Stimulated activated CD4-positive, alpha-beta T cell treated with anti-CD3 and anti-CD28 coated beads, Interleukin-15, amount 100 ng/mL, for 48 hours (primary cell): ENCODE data around the gene FPGS.
"Not testable (repeated sequence)": the region's sequence is repeated elsewhere in the genome, so short reads cannot be mapped to it uniquely, and the experiment has no call there.

Source experiments
- DNase-seq, 2 donors: peaks; one replicate each; pipeline ENCODE4 v3.0.0-alpha.2; 2020; ENCODE audit warnings: low read depth in 2 of 2

FPGS gene

GRCh38 chr9:127838375-127839078, 35.8 kb downstream of the FPGS start:
- DNase-seq, result no peak

DNA sequence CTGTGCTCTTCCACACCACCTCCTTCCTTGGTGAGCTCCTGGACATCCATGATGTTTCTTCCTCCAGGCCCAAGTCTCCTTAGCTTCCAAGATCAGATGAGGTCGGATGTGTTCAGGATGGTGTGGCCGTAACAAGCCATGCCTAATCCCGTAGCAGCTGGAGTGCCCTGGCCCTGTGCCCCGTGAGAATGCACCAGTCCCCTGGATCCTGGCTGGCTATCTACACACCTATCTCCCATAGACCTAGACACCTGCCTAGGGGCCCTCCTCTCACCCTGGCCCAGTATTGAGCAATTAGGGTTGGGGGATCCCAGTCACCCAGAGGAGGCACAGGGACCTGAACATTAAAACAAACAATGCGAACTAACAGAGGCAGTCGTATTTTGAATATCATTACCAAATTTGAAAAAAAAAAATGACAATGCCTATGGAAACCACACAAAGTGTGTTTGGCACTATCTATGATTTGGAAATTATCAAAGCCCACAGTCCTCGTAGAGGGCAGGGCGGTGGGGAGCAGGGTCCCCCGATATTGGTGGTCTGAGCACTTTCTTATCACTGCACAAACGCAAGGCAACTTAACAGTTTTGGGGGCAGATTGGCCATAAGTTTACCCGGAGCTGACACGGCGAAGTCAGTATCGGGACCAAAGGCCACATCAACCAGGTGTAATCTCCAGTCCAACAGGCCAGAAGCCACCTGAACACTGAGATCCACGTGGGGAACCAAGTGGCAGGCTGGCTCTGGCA, 38.6 kb downstream of the FPGS start:
- no peak for DNase-seq

DNA sequence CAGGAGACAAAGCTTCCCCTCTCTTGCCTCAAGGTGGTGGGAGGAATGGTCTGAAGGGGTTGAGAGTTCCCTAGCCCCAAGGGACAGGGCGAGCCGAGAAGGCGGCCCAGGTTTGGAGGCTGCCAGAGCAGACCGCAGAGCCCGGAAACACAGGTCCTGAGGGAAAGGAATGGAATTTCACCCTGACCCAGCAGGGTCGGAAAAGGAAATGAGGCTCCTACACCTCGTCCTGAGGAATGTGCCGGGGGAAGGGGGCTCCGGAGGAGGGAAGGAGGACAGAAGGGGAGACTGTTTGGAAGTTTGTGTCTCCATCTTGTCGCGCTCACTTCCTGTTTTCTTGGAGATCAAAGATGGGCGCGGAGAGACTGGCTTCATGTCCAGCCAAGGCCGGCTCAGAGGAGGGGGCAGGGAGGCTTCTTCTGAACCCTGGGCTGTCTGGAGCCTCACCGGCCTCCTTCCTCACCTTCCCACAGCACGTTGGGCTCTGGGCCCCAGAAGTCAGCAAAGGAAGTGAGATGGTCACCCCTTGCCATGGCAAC, 42.2 kb downstream of the FPGS start:
- no peak for DNase-seq

DNA sequence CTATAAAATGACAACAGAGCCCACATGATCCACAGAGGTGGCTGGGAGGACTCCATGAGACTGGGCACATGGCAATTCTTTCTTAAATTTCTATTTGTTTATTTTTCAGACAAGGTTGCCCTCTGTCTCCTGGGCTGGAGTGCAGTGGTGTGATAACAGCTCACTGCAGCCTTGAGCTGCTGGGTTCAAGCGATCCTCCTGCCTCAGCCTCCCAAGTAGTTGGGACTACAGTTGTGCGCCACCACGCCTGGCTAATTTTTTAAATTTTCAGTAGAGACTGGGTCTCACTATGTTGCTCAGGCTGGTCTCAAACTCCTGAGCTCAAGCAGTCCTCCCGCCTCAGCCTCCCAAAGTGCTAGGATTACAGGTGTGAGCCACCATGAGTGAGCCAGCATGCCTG, 42.9 kb downstream of the FPGS start:
- DNase-seq, result not testable (repeated sequence)

GRCh38 chr9:127846443-127847177, 43.9 kb downstream of the FPGS start:
- DNase-seq, result no peak

- DNase-seq, result no peak
Observed at GRCh38 chr9:127847178-127847510, 44.5 kb downstream of the FPGS start.

DNA sequence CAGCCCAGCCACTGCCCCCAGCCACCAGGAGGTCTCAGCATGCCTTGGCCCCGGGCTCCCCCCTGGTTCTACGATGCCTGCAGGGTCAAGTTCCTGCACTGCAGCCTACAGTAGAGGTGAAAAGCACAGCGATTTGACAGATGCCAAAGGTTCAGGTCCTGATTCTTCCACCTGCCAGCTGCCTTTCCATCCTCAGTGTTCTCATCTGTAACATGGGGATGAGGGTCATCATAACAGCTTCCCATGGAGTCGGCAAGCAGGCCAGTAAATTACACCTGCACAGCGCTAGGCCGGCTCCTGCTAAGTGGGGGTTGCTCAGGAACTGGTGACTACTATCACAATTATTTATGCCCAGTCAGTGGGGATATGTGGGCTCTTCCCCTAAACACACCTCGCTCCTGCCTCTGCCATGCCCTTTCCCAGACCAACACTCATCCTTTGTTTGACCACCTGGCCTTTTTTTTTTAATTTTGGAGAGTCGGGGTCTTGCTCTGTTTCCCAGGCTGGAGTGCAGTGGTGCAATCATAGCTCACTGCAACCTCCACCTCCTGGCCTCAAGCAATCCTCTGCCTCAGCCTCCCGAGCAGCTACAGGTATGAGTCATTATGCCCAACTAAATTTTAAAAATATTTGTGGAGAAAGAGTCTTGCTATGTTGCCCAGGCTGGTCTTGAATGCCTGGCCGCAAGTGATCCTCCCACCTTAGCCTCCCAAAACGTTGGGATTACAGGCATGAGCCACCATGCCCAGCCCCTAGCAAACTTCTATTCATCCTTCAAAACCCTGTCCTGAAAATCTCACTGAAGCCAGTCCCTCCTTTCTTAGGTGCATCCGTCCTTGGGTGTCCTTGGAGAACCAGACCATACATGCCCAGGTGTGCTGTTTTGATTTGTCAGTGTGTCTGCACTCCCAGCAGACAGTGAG, 45.4 kb downstream of the FPGS start:
- no peak for DNase-seq

- no peak for DNase-seq
Observed at GRCh38 chr9:127848756-127849504, 46.2 kb downstream of the FPGS start.

- no peak for DNase-seq
Observed at GRCh38 chr9:127850286-127850830, 47.7 kb downstream of the FPGS start.

DNA sequence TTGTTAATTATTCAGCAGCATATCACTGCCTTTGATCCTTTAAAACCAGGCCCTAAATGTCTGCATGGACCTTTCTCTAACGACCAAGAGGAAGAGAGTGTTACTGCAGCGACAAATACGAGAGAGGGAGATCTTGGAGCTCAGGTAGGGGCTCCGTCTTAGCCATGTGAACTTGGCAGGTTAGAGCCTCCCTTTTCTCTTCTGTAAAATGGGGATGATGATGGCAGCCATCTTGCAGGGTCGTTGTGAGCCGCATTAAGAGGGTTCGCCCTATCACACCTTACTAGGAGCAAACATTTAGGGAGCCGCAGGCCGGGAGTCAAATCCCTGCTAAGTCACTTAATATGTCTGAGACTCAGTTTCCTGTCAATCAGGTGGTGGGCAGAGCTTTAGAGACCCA, 50.1 kb downstream of the FPGS start:
- DNase-seq, result no peak

- DNase-seq, result no peak
Observed at GRCh38 chr9:127853312-127854183, 50.9 kb downstream of the FPGS start.

- DNase-seq, result no peak
Observed at GRCh38 chr9:127854184-127854806, 51.6 kb downstream of the FPGS start, which contains the start of gene ENG. Gene ENG (minus strand): TSS chr9:127854658. CDS start chr9:127854355, 303 bp downstream.

GRCh38 chr9:127854960-127855359, 52.3 kb downstream of the FPGS start:
- no peak for DNase-seq

- DNase-seq, result no peak
Observed at GRCh38 chr9:127855522-127855921, 52.8 kb downstream of the FPGS start.

GRCh38 chr9:127856094-127856728, 53.5 kb downstream of the FPGS start:
- DNase-seq, result no peak

- DNase-seq, result no peak
Observed at GRCh38 chr9:127856729-127857116, 54.0 kb downstream of the FPGS start.

- no peak for DNase-seq
Observed at GRCh38 chr9:127857278-127857677, 54.6 kb downstream of the FPGS start.

- no peak for DNase-seq
Observed at GRCh38 chr9:127858041-127858512, 55.4 kb downstream of the FPGS start.
